LNCAP (cell line): ENCODE results near the gene DCAF4L1.

Experiments used
- CTCF ChIP-seq: fragments of 450-650 bp; IDR thresholded peaks from 2 replicates; pipeline ENCODE4 v1.5.1; 2017; ENCODE audit warnings: mild to moderate bottlenecking

DCAF4L1 gene

DNA sequence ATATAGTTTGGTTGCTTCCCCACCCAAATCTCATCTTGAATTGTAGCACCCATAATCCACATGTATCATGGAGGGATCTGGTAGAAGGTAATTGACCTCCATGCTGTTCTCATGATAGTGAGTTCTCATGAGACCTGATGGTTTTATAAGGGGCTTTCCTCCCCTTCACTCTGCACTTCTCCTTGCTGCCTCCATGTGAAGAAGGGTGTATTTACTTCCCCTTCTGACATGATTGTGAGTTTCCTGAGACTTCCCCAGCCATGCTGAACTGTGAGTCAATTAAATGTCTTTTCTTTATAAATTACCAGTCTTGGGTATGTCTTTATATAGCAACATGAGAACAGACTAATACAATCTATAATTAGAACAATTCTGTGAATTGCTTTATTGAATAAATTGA is 11.9 kb upstream of the DCAF4L1 start:
- no peak for TF ChIP-seq CTCF

DNA sequence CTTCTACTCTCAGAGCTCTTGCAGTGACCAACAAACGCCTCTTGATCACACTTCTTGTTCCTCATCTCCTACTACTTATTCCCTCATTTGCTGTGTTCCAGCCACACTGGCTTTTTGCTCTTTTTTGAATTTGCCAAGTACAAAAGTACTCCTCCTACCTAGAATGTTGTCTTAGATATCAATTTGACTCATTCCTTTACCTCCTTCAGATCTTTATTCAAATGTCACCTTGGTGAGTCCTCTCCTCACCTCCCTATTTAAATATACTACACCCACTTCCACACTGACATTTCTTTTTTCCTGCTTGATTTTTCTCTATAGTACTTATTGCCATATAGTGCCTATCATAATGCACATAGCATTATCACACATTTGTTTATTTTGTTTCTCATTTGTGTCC is 6.2 kb upstream of the DCAF4L1 start:
- TF ChIP-seq CTCF: no peak

GRCh38 chr4:41976775-41977516 is 4.6 kb upstream of the DCAF4L1 start:
- TF ChIP-seq CTCF: no peak

GRCh38 chr4:41977709-41978108 is 3.8 kb upstream of the DCAF4L1 start:
- no peak for TF ChIP-seq CTCF

DNA sequence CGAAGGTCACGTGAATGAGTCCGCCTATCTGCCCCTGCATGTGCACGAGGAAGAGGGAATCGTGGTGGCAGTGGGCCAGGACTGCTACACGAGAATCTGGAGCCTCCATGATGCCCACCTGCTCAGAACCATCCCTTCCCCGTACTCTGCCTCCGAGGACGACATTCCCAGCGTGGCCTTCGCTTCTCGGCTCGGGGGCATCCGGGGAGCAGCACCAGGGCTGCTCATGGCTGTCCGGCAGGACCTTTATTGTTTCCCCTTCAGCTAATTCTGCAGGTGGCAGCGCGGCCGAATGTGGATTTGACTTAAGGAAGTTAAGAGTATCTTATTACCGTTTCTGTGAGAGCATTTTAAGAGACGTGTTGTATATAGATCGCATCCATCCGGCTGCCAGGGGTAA is 1.2 kb downstream of the DCAF4L1 start:
- no peak for TF ChIP-seq CTCF

- TF ChIP-seq CTCF: no peak
These were observed 3.6 kb downstream of the DCAF4L1 start for GRCh38 chr4:41985151-41985550.

DNA sequence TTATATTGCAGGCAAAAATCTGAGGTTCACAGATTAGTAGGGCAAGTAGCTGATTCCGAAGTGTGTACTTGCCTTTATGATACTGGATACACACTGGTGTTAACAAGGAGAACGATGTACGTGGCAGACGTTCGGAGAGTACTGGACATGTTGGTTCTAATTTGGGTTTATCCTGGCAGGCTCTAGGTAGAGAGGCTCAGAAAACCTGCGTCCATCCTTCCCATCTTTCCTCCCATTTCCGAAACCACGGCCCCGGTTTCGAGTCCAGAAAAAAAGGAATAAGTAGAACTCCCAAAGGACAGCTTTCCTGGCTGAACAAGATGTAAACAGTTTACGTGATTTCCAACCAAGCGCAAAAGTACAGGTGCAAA is 8.4 kb downstream of the DCAF4L1 start:
- TF ChIP-seq CTCF: no peak
